ELR (cell line): Measurements from ENCODE around the gene CIB2.
"Not testable (repeated sequence)": the region's sequence is repeated elsewhere in the genome, so short reads cannot be mapped to it uniquely, and the experiment has no call there.

Source experiments
- DNase-seq: peaks from one replicate; pipeline ENCODE4 v3.0.0-alpha.2; 2015; ENCODE audit warnings: low read depth

Gene CIB2

DNA sequence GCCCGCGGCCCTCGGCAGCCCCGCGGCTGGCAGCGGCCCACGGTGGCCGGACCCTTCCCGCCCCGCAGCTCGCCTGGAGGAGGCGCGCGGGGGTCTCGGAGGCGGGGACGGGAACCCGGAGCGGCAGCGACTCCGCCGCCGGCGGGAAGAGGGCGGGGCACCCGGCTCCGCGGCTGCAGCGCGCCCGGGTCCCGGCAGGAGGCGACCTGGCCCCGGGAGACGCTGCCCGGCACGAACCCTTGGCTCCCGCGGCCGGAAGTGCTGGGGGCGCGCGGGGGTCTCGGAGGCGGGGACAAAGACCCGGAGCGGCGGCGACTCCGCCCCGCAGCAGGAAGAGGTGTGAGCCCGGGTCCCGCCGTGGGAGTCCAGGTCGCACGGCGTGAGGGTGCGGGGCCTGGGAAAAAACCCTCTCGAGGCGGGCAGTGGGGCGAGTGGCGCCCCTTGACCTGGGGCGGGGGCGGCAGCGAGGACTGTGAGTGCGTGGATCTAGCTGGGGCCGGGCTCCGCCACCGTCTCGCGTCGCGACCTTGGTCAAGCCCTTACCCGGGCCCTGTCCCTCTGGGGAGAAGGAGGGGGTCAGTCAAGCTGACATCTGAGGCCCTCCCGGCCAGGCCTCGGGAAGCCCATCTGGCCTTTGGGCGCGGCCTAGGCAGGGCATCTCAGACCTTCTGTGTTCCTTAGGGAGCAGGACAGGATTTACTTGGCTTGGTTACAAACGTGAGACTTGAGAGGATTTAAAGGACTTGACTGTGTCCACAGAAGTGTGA, at the start of gene CIB2:
CIB2 (minus strand) TSS at position 151 of the 767 bp plus-strand sequence. CDS start 230 bp downstream, outside the sequence.
- DNase-seq, result peak; percentile 63

DNA sequence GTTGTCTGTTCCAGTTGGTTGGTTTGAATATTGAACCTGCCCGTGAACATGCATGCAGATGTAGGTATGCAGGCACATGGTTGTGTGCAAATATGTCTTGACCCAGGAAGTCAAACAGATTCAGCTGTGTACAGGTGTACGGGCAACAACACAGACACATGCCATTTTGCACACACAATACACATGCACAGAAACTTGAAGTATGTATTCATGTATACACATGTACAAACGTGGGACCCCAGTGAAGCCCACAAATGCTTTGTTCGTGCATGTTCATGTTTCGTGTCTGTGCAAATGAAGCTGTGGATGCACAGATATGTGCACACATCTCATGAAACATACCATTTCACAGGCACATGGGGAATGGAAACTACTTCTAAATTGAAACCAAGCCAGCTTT, 48.7 kb upstream of the CIB2 start:
- no peak for DNase-seq

DNA sequence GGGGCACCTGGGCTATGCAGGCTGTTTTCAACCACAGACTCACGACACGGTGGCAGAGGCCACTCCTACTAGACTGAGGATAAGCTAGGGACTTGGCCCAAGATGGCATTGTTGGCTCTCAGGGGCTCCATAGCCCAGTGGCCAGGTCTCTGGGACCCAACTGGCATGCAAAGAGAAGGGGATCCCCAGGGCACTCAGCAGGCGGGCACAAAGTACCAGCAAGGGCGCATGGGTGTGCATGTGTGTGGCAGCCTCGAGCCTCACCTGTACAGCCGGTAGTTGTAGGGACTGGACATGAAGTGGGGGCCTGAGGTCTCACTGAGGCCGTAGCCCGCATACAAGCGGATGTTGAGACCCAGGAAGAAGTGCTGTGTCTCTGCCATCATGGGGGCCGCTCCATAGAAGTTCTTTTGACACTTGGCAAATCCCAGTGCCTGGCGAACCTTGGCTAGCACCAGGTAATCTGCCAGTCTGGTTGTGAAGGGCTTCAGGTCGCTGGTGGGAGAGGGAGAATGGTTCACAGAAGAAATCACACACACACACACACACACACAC, 48.1 kb upstream of the CIB2 start:
- DNase-seq, result no peak

DNA sequence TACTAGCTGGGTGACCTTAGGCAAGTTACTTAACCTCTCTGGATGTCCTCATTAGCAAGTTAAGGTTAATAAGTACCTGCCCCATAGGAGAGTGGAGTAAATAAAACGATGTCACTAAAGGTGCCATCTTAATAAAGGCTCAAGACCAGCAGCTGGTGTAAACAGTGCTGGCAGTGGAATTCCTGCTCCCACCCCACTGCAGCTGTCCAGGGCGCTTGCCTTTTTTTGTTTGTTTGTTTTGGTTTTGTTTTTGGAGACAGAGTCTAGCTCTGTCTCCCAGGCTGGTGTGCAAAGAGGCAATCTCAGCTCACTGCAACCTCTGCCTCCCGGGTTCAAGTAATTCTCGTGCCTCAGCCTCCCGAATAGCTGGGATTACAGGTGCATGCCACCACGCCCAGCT, 46.8 kb upstream of the CIB2 start:
- no peak for DNase-seq

DNA sequence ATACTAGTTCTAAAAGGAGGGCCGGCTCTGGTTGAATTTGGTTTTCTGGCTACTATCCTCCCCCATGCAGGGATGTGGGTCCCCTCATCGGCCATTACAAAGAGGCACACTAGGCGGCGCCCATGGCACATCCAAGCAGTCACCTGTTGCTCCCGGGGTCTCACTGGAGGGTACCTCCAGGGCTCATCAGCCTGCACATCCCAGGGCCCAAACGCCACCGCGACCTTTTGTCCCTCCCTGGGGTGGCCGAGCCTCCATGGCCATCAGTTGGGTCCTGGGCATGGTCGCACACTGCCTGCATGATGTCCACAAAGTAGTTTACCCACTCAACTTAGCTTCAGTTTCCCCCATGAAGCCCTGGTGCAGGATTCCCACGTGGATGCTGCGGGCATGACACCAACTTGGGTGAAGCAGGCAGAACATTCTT, 46.2 kb upstream of the CIB2 start:
- DNase-seq, result peak; percentile 50

DNA sequence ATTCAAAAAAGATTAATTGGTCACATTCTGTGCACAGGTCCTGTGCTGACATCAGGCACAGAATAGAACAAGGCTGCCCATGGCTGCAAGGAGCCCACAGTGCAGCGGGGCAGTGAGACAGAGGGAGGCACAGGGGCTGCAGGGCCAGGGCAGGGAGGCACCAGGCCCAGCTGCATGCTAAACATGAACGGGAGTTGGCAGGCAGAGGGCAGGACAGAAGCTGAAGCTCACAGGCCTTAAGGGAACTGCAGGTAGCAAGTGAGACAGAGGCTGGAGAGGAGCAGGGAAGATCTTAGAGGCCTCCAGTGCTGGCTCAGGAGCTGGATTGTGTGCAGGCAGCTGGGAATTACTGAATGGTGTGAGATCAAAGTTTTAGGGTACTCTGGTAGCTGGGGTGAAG, 44.1 kb upstream of the CIB2 start:
- DNase-seq, result no peak

DNA sequence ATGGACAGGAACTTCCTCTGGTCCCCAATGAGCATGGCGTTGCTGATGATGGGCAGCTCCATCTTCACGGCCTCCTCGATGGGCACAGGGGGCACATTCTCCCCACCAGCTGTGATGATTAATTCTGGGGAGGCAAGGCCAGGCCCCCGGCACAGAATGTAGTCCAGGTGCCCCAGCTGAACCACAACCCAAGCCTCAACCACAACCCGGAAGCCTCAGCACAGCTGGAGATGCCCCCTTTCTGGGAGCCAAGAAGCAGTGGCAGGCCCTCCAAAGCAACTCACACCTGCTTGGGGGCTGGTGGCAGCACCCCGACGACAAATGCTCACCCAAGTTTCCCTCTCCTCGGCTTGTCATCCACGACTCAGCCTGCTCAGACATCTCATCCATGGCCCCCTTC, 43.2 kb upstream of the CIB2 start:
- no peak for DNase-seq

DNA sequence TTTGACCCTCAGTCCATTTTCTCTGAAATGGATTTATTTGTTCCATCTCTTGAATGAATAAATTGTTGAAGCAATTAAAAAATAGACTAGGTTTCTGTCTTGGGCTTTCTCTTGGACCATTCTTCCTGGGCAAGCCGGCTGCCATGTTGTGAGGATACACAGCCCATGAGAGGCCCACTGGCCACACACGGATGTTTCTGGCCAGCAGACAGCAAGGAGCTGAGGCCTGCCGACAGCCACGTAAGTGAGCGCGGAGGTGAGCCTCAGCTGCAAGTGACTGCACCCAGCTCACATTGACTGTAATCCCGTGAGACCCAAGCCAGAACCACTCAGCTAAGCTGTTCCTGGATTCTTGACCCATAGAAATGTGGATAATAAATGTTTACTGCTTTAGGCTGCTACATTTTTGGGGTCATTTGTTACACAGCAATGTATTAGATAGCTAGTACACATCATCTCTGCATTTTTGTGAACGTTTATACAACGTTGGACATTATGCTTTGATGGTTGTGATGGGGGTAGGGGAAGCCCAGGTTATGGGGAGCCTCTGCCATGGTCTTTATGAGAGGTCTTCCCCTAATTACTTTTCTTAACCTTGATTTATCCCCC, 40.7 kb upstream of the CIB2 start:
- no peak for DNase-seq

DNA sequence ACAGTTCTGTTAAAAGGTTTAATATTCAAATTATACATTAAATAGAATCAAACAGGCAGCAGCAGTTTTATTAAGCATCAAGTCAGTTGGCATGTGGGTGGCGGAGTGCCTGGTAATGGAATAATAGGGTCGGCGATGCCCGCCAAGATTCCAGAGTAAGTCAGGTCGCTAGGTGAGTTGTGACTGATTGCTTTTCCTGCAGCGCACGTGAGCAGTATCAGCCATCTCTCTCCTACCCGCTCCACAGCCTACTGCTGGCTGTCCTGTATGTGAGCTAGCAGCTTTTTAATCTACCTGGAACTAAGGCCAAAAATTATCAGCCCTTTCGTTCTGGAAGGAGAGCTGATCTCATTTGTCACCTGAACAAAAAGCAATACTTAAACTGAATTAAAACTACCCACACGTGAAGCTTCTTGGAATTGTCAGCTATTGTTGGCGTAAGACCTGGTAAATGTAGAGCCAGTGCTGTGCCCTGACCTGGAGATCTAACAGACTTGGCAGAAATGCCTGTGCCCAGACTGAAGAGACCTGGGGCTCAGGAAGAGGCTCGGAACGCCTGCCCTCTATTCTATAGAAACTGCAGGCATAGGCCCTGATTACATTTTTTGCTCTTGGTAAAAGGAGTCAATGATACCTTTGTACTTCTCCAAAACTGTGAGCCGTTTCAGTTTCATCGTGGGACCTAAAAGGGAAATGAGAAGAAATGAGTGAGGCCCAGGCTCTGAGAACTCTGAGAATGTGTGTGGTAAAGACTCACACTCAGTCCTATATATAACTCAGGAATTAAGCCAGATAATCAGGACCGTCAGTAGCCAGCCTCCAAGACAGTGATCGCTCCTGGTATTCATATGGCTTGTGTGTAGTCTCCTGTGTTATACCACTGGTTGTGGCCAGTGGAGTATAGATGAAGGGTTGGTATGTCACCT, 39.9 kb upstream of the CIB2 start:
- DNase-seq, result no peak

DNA sequence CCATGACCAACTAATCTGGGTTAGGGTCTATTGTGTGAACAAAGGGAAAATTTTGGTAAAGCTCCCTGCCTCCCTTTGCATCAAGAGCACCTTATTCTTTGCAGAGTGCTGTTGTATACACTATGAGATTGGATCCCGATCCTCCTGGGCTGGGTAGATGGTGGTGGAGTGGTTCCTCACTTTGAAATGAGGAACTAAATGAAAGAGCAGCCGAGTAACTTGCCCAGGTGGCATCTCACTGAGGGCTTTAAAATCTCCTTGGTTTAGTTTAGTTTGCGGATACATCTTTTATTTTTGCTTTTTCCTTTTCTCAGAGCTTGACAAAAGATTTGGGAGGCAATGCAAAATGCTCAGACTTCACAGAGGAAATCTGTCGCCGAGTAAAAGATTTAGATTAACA, 37.4 kb upstream of the CIB2 start:
- DNase-seq, result no peak

DNA sequence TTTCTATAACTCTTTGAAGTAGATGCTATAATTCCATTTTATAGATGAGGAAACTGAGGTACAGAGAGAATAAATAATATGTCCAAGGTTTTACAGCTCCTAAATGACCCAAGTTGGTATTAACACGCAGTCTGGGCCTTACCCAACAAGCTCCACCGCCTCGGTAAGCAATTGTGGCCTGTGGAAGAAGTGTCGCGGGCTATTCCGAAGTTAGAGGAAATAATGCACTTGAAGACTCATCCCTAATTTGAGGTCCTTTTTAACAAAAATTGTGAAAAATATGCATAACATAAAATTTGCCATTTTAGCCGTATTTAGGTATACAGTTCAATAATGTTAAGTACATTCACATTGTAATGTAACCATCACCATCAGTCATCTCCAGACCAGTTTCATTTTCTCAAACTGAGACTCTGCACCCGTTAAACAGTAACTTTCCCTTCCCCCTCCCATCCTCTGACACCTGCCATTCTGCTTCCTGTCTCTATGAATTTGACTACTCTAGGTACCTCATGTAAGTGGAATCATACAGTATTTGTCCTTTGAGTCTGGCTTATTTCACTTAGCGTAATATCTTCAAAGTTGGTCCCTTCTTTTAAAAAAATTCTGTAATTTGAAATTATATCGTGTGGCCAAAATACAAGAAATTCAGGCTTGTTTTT, 36.1 kb upstream of the CIB2 start:
- no peak for DNase-seq

DNA sequence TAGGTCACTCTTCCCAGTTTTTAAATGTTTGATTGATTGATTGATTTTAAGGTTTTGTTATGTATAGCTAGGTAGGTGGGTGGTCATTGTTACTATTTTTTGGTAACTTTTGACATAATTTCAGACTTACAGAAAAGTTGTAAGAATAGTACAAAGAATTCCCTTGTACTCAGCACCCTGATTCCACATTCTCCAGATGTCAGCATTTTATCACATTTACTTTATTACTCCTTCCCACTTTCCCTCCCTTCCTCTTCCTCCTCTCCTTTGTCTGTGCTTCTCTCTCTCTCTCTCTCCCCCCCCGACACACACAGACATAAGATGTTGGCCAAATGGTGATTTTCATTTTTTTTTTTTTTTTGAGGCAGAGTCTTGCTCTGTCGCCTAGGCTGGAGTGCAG, 32.8 kb upstream of the CIB2 start:
- DNase-seq, result no peak

DNA sequence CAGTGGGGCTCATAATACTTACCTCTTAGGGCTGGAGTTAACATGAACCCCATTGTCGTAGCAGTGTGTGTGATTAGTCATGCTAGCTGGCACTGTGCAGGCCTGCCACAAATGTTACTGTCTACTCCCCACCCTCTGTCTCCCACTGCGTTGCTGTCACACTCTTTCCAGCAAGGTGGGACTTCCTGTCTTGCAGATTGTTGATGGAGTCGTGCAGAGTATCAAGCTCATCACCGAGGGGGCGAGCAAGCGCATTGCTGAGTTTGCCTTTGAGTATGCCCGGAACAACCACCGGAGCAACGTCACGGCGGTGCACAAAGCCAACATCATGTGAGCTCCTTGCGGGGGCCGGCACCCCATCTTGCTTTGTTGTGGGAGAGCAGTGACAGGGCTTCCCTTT, 30.8 kb upstream of the CIB2 start:
- DNase-seq, result no peak

DNA sequence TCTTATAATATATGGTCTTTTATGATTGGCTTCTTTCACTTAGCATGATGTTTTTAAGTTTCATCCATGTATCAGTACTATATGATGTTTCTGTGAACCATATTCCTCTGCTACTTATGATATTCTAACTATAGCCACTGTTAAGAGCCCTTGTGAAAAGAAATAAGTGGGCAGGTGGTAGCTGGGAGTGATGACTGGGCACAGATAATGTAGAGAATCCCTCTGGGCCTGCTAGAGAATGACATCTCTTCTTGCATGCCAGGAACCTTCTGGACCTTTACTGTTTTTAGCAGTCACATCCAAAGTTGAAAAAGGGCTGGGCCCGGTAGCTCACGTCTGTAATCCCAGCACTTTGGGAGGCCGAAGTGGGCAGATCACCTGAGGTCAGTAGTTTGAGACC, 28.1 kb upstream of the CIB2 start:
- no peak for DNase-seq

DNA sequence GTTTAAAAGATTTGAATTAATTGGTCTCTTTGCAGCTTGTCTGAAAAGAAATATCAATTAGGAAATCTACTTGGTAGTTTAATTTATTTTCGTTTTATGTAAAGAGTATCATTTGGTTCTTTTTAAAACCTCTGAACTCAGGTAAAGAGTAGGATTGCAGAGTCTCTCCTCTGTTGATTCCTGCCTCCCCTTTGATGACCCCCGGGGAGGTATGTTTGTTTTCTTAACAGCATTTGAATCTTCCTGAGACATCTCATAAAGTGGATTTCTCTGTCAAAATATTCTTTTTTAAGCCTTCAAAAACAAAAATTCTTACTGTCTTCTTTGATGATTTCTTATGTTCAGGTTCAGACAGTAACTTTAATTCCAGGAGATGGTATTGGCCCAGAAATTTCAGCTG, 26.0 kb upstream of the CIB2 start:
- DNase-seq, result no peak

DNA sequence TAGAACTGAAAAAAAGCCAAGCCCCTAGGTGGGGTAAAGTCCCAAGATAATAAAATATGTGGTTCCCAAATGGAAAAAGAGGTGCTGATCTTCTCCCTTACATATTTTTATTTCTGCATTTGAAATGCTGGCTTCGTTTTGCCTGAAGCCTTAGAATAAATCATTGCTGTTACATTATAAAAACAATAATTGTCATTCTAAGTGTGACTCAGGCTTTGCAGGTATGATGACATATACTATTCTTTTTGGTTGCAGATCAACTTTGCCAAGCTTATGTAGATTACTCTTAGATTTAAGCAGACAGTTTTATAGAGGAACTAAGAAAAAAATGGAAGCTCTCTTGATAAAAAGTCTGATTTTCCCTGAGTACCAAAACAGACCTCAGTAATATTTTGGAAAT, 25.4 kb upstream of the CIB2 start:
- peak; percentile 10 for DNase-seq

DNA sequence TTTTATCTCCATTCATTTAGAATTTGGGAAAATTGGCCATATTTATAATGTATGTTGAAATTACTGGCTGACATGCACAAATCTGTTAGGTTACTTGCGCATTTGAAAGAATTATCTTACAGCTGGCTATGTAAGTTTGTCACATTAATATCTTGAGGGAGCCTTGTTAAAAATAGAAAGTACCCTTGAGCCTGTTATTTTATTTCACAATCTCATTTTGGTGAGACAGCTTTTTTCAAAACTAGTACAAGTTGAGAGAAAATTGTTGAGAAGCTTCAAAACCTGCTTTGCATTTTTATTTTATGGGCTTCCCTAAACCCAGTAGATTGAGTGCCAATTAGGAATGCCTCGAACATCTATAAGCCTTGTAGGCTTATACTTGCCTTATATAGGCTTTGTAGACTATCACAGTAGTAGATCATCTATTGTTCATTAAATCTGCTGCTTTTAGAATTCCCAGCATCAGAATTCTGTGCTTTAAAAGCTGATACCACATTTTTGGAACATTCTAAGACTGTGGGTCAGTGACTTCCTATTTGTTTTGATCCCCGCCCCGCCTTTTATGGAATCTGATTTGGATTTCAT, 24.2 kb upstream of the CIB2 start:
- no peak for DNase-seq

DNA sequence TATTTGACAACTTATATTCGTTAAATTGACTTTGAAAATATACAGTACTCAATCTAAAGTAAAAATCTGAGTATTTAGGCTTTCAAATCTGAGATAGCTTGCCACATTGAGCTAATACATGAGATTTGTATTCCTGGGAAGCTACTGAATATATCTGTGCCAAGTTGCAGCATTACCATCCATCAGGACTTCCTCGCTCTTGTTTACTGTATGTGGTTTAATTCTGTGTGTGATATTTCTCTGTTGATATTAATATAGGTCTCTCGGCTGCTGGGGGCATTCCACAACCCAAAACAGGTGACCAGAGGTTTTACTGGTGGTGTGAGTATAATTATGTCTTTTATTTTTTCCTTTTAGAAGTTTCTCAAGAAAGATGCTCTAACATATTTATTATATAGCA, 23.7 kb upstream of the CIB2 start:
- no peak for DNase-seq

DNA sequence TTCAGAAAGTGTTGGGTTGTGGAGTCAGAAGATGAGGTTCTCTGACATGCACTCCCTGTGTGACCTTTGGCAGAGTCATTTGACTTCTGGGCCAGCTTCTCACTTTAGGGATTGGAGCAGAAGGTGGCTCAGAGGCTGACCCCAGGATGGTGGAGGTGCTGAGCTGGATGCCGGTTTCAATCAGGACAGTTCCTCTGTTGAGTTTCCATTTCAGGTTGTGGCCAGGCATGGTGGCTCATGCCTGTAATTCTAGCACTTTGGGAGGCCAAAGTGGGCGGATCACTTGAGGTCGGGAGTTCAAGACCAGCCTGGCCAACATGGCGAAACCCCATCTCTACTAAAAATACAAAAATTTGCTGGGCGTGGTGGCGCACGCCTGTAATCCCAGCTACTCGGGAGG, 19.8 kb upstream of the CIB2 start:
- DNase-seq, result not testable (repeated sequence)

DNA sequence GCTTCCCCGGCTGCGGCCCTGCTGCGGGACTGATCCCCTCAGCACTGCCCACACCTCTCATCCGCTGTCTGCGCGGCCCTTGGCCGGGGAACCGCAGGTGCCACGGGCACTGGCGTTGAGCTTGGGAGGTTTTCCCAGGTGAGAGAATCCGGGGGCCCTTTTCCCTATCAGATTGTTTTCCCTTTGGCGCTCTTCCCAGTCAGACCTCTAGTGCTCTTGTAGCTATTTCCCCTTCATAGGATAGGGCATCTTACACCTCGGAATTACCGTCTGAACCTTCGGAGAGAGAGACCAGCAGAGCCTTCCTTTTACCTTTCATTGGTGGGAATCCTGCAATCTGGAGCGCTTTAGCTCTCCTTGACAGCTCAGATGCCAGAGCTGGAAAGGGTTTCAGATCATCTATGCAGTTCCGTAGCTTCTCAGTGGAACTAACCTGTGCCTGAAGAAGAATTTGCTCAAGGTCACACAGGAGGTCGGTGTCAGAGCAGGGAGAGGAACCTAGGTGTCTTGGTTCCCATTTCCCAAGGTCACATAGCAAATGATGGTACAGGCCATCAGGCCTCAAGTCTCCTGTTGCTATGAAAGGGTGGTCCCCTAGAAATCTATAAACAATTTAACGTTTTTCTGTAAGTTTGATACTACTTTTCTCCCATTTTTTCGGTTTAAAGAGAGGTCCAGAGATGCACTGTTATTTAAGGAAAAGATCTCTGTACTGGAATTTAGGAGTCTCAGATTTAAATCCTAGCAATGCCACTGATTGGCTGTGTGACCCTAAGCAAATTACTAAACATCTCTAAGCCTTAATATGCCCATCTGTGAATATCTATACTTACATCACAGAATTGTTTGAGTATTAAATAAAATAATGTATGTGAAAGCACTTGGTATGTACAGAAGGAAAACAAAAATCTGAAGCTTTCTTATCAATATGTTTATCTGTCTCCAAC, 18.8 kb upstream of the CIB2 start:
- DNase-seq, result peak; percentile 46
